Stimulated activated naive CD8-positive, alpha-beta T cell treated with anti-CD3 and anti-CD28 coated beads, Interleukin-15, amount 100 ng/mL, for 72 hours (primary cell): ENCODE results near the gene MRM2.

ENCODE experiments used
- ATAC-seq: fragments of 150-1000 bp; cut with Tn5 transposase; 2 replicates; pipeline ENCODE4 v1.10.0; 2021; ENCODE audit warnings: mild to moderate bottlenecking, moderate library complexity
- DNase-seq, 2 donors: peaks; one replicate each; pipeline ENCODE4 v3.0.0; 2021 to 2022
- H3K27ac Mint-ChIP-seq, 2 donors: one replicate each; pipeline ENCODE4 v1.8.0; 2022; ENCODE audit warnings: mild to moderate bottlenecking in 2 of 2, mixed read lengths in 2 of 2, moderate library complexity in 2 of 2
- H3K27me3 Mint-ChIP-seq: one replicate; pipeline ENCODE4 v1.8.0; 2022; ENCODE audit warnings: mixed read lengths
- H3K4me1 Mint-ChIP-seq: one replicate; pipeline ENCODE4 v1.8.0; 2022; ENCODE audit warnings: mild to moderate bottlenecking, mixed read lengths
- H3K4me3 Mint-ChIP-seq, 2 donors: one replicate each; pipeline ENCODE4 v1.8.0; 2022; ENCODE audit warnings: mild to moderate bottlenecking in 2 of 2, mixed read lengths in 2 of 2, moderate library complexity in 1 of 2
- H3K9me3 Mint-ChIP-seq, 2 donors: one replicate each; pipeline ENCODE4 v1.8.0; 2022; ENCODE audit warnings: mixed read lengths in 2 of 2

The MRM2 gene

GRCh38 chr7:2198760-2199159 lies 43.2 kb downstream of the MRM2 start:
- Mint-ChIP-seq H3K27ac (peak overlapping the region in 1 of 2 donors; percentile 67), H3K4me3 (no peak overlapping the region), H3K27me3 (no peaks in the 10 kb centered on the region), H3K9me3 (peaks cover 0 to 7% of the 10 kb centered on the region in 2 donors), H3K4me1 (peaks cover 12% of the 10 kb centered on the region)
- ATAC-seq (no peak), DNase-seq (no peak)

GRCh38 chr7:2198206-2198605 lies 43.8 kb downstream of the MRM2 start:
- ATAC-seq (no peak), DNase-seq (no peak)
- Mint-ChIP-seq H3K4me1 (peaks cover 12% of the 10 kb centered on the region), H3K27me3 (no peaks in the 10 kb centered on the region), H3K27ac (no peak overlapping the region), H3K9me3 (peaks cover 0 to 7% of the 10 kb centered on the region in 2 donors), H3K4me3 (no peak overlapping the region)

- no peak for ATAC-seq
- no peaks in the 10 kb centered on the region for H3K27me3 Mint-ChIP-seq
- H3K4me3 Mint-ChIP-seq, result no peak overlapping the region
- peaks cover 12% of the 10 kb centered on the region for H3K4me1 Mint-ChIP-seq
- H3K9me3 Mint-ChIP-seq, result peaks cover 0 to 7% of the 10 kb centered on the region in 2 donors
- peak overlapping the region in 1 of 2 donors; percentile 68 for H3K27ac Mint-ChIP-seq
- DNase-seq, result no peak
These were observed 44.4 kb downstream of the MRM2 start for GRCh38 chr7:2197436-2198155.

- no peak overlapping the region for H3K4me3 Mint-ChIP-seq
- H3K9me3 Mint-ChIP-seq, result peaks cover 0 to 7% of the 10 kb centered on the region in 2 donors
- no peak overlapping the region for H3K27ac Mint-ChIP-seq
- H3K4me1 Mint-ChIP-seq, result peaks cover 12% of the 10 kb centered on the region
- ATAC-seq (no peak), DNase-seq (no peak)
- no peaks in the 10 kb centered on the region for H3K27me3 Mint-ChIP-seq
These were observed 45.3 kb downstream of the MRM2 start for GRCh38 chr7:2196381-2197378.

GRCh38 chr7:2195400-2196246 lies 46.4 kb downstream of the MRM2 start:
- no peak for ATAC-seq
- Mint-ChIP-seq H3K4me3 (no peak overlapping the region), H3K27me3 (no peaks in the 10 kb centered on the region), H3K9me3 (peaks cover 0 to 7% of the 10 kb centered on the region in 2 donors), H3K4me1 (peaks cover 12% of the 10 kb centered on the region), H3K27ac (no peak overlapping the region)
- no peak for DNase-seq

- peaks cover 4 to 7% of the 10 kb centered on the region in 2 donors for H3K9me3 Mint-ChIP-seq
- peaks cover 12% of the 10 kb centered on the region for H3K4me1 Mint-ChIP-seq
- H3K27ac Mint-ChIP-seq, result no peak overlapping the region
- ATAC-seq, result no peak
- no peak overlapping the region for H3K4me3 Mint-ChIP-seq
- DNase-seq, result no peak
- no peaks in the 10 kb centered on the region for H3K27me3 Mint-ChIP-seq
These were observed 48.3 kb downstream of the MRM2 start for GRCh38 chr7:2193575-2194305.

GRCh38 chr7:2192831-2193534 lies 49.0 kb downstream of the MRM2 start:
- ATAC-seq, result no peak
- no peak overlapping the region for H3K4me3 Mint-ChIP-seq

GRCh38 chr7:2191016-2191415 lies 51.0 kb downstream of the MRM2 start:
- DNase-seq (no peak), ATAC-seq (no peak)
- no peaks in the 10 kb centered on the region for H3K27me3 Mint-ChIP-seq
- no peak overlapping the region for H3K27ac Mint-ChIP-seq
- H3K4me3 Mint-ChIP-seq, result no peak overlapping the region
- H3K9me3 Mint-ChIP-seq, result peaks cover 7 to 9% of the 10 kb centered on the region in 2 donors
- no peaks in the 10 kb centered on the region for H3K4me1 Mint-ChIP-seq

More at GRCh38 chr7:2192831-2193534, 49.0 kb downstream of the MRM2 start:
- Mint-ChIP-seq H3K9me3 (peaks cover 7 to 9% of the 10 kb centered on the region in 2 donors), H3K4me1 (peaks cover 12% of the 10 kb centered on the region), H3K27ac (no peak overlapping the region), H3K27me3 (no peaks in the 10 kb centered on the region)
- no peak for DNase-seq

- DNase-seq (no peak), ATAC-seq (no peak)
- Mint-ChIP-seq H3K27me3 (no peaks in the 10 kb centered on the region), H3K9me3 (peaks cover 3 to 9% of the 10 kb centered on the region in 2 donors), H3K27ac (no peak overlapping the region), H3K4me3 (no peak overlapping the region), H3K4me1 (no peaks in the 10 kb centered on the region)
These were observed 51.5 kb downstream of the MRM2 start for GRCh38 chr7:2190531-2190930.

GRCh38 chr7:2186166-2186565 lies 55.8 kb downstream of the MRM2 start:
- no peaks in the 10 kb centered on the region for H3K4me1 Mint-ChIP-seq
- peaks cover 0 to 9% of the 10 kb centered on the region in 2 donors for H3K9me3 Mint-ChIP-seq
- no peak overlapping the region for H3K4me3 Mint-ChIP-seq
- no peak for DNase-seq
- ATAC-seq, result no peak
- no peak overlapping the region for H3K27ac Mint-ChIP-seq
- no peaks in the 10 kb centered on the region for H3K27me3 Mint-ChIP-seq

GRCh38 chr7:2185715-2186114 lies 56.3 kb downstream of the MRM2 start:
- H3K27ac Mint-ChIP-seq, result no peak overlapping the region
- DNase-seq (no peak), ATAC-seq (no peak)
- peaks cover 0 to 9% of the 10 kb centered on the region in 2 donors for H3K9me3 Mint-ChIP-seq
- no peaks in the 10 kb centered on the region for H3K4me1 Mint-ChIP-seq
- no peak overlapping the region for H3K4me3 Mint-ChIP-seq
- no peaks in the 10 kb centered on the region for H3K27me3 Mint-ChIP-seq
